ENCODE results near the gene STARD10.

The STARD10 gene

DNA sequence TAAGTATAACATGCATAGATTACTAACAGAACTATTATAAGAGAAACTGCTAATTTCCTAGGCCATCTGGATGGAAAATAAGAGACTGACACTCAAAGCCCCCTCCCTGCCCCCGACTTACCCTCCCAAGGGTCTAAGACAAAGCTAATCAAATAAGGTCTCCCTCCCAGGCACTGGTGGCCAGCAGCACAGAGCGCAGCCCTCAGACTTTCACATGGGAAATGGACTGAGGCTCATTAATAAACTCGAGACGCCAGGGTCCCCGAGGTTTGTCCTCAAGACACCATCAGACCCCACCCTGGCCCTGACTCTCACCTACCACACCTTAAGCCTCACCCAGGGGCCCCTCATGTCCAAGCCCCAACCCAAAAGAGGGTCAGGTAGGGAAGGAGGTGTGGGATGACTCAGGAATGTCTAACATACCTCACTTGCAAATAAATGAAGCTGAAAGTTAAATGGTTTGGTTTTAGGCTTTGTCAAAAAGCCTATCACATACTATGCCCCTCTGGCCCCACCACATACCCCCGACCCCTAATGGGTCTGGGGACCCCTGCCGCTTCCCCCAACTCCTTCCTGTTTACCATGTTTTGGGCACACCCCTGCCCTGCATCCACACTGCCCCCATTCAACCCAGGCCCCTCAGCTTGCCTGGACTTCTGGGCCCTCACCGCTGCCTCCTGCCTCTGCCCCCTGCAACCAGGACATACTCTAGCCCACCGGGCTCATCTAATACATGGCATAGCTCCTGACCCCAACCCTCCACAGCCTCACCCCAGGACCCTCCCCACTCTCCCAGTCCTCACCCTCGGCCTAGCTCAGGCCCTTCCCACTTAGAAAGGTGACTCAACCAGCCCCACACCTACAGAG is 53.1 kb downstream of the STARD10 start:
- DNase-seq (ENCODE audit: low read depth, low spot score), result no peak
- POLR2A ChIA-PET, result interaction anchor here (1.2 kb wide), 1 partner anchor 53 kb away, joined by 3 read pairs; no protein-coding TSS in a partner anchor

DNA sequence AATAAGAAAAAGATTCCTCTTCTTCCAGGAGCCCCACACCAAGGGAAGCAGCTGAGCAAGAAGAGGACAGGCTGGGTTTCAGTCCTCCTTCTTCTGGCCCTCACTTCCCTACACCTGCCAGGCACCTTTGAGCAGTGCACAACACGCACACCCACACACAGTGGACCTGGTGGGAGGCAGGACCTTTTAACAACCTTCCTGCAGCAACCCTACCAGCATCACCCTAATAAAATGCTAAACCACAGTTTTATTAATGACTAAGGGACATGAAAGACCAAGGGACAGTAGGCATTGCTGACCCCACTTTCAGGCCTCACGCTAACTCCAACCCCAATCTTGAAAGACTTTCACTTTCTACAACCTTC is 53.8 kb downstream of the STARD10 start:
- no peak overlapping the region for H3K4me3 ChIP-seq (ENCODE audit: low read depth, low read length)
- TF ChIP-seq, protein P1, sequence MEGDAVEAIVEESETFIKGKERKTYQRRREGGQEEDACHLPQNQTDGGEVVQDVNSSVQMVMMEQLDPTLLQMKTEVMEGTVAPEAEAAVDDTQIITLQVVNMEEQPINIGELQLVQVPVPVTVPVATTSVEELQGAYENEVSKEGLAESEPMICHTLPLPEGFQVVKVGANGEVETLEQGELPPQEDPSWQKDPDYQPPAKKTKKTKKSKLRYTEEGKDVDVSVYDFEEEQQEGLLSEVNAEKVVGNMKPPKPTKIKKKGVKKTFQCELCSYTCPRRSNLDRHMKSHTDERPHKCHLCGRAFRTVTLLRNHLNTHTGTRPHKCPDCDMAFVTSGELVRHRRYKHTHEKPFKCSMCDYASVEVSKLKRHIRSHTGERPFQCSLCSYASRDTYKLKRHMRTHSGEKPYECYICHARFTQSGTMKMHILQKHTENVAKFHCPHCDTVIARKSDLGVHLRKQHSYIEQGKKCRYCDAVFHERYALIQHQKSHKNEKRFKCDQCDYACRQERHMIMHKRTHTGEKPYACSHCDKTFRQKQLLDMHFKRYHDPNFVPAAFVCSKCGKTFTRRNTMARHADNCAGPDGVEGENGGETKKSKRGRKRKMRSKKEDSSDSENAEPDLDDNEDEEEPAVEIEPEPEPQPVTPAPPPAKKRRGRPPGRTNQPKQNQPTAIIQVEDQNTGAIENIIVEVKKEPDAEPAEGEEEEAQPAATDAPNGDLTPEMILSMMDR (IDR thresholded peaks at IDR 0.05; ENCODE audit: insufficient read depth, low read length, missing control alignments), result no peak
- no peak for DNase-seq (ENCODE audit: low read depth, low spot score)
- ChIA-PET CTCF (interaction anchor here (1.0 to 4.7 kb wide), 7 partner anchors 8 to 438 kb away, joined by 3 to 29 read pairs (median 3); partner anchors contain the start of gene STARD10), POLR2A (interaction anchor here (1.2 kb wide), 1 partner anchor 54 kb away, joined by 3 read pairs; no protein-coding TSS in a partner anchor)

More for the DNA sequence above, 53.1 kb downstream of the STARD10 start:
- CTCF ChIA-PET, result interaction anchor here (1.0 to 4.7 kb wide), 9 partner anchors 9 to 438 kb away, joined by 3 to 29 read pairs (median 3); partner anchors contain the start of gene STARD10
- TF ChIP-seq, protein P1 (IDR thresholded peaks at IDR 0.05; ENCODE audit: insufficient read depth, low read length, missing control alignments), result no peak
- H3K4me3 ChIP-seq (ENCODE audit: low read depth, low read length), result no peak overlapping the region

- no peak overlapping the region for H3K4me3 ChIP-seq (ENCODE audit: low read depth, low read length)
- CTCF ChIA-PET, result interaction anchor here (1.0 to 8.5 kb wide), 7 partner anchors 8 to 439 kb away, joined by 3 to 88 read pairs (median 3); partner anchors contain the start of gene STARD10
- no peak for DNase-seq (ENCODE audit: low read depth, low spot score)
- TF ChIP-seq, protein P1 (IDR thresholded peaks at IDR 0.05; ENCODE audit: insufficient read depth, low read length, missing control alignments), result no peak
- POLR2A ChIA-PET, result interaction anchor here (1.2 kb wide), 1 partner anchor 55 kb away, joined by 3 read pairs; no protein-coding TSS in a partner anchor
Measured at GRCh38 chr11:72739240-72740059, 54.4 kb downstream of the STARD10 start.

- ChIA-PET POLR2A (no interaction called here), CTCF (interaction anchor here (4.7 to 8.5 kb wide), 2 partner anchors 14 to 55 kb away, joined by 29 to 88 read pairs; partner anchors contain the start of gene STARD10)
- H3K4me3 ChIP-seq (ENCODE audit: low read depth, low read length), result no peak overlapping the region
- no peak for DNase-seq (ENCODE audit: low read depth, low spot score)
- TF ChIP-seq, protein P1 (IDR thresholded peaks at IDR 0.05; ENCODE audit: insufficient read depth, low read length, missing control alignments), result no peak
Measured at GRCh38 chr11:72738199-72739141, 55.4 kb downstream of the STARD10 start.

- ChIA-PET CTCF (interaction anchor here (4.7 to 8.5 kb wide), 2 partner anchors 13 to 56 kb away, joined by 29 to 88 read pairs; partner anchors contain the start of gene STARD10), POLR2A (no interaction called here)
- DNase-seq (ENCODE audit: low read depth, low spot score), result no peak
Measured at GRCh38 chr11:72737336-72737735, 56.5 kb downstream of the STARD10 start.

More at GRCh38 chr11:72737336-72737735, 56.5 kb downstream of the STARD10 start:
- H3K4me3 ChIP-seq (ENCODE audit: low read depth, low read length), result no peak overlapping the region
- TF ChIP-seq, protein P1 (IDR thresholded peaks at IDR 0.05; ENCODE audit: insufficient read depth, low read length, missing control alignments), result no peak
